HG03521 (cell line): ENCODE results near the gene HDAC4.

Experiments used
- ATAC-seq: cut with Tn5 transposase; IDR thresholded peaks from one replicate; pipeline ENCODE4 v1.9.1; 2021; ENCODE audit warnings: mild to moderate bottlenecking, moderate library complexity; ENCODE audit not compliant: unreplicated experiment

HDAC4 gene

DNA sequence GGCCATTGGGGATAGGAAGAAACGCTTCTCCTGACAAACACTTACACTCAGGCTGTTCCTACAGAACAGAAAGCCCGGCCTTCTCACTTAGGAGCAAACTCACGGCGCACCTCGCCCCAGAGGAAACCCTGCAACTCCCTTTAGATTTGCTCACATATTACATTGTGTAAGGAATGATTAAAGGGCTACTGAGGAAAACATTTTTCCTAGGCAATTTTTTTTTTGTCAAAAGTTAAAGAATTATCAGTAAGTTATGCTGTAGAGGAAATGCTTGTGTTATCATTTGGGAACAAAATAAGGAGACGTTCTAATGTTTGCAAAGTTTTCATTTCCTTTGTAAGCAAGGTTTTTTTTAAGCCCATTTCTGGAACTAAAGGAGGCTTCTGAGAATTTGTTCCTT lies 264.1 kb downstream of the HDAC4 start:
- ATAC-seq: no peak

DNA sequence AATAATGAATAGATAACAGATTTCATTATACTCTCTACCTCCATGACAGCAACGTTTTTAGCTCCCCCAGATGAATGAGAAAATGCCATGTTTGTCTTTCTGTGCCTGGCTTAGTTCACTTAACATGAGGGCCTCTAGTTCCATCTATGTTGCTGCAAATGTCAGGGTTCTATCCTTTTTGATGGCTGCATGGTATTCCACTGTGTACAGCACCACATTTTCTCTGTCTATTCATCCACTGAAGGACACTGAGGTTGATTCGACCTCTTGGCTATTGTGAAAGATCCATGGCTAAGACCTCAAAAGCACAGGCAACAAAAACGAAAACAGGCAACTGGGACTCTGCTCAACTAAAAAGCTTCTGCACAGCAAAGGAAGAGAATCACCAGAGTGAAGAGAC lies 264.6 kb downstream of the HDAC4 start:
- no peak for ATAC-seq

DNA sequence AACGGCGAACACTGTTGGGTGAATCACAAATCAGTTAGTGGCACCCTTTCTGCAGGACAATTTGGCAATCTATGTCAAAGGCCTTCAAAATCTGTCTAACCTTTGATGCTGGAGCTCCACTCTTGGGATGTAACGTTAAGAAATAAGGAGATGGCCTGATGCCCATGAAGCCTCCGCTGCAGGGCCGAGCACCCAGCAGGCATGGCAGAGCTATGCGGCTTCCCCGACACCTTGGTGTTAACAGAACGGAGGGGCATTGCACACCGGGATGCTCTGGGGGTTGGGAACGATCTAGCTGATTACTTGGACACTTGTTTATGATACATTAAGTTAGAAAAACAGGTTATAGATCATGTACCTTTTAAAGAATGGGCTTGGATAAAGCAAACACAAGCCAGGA lies 265.3 kb downstream of the HDAC4 start:
- ATAC-seq: no peak

DNA sequence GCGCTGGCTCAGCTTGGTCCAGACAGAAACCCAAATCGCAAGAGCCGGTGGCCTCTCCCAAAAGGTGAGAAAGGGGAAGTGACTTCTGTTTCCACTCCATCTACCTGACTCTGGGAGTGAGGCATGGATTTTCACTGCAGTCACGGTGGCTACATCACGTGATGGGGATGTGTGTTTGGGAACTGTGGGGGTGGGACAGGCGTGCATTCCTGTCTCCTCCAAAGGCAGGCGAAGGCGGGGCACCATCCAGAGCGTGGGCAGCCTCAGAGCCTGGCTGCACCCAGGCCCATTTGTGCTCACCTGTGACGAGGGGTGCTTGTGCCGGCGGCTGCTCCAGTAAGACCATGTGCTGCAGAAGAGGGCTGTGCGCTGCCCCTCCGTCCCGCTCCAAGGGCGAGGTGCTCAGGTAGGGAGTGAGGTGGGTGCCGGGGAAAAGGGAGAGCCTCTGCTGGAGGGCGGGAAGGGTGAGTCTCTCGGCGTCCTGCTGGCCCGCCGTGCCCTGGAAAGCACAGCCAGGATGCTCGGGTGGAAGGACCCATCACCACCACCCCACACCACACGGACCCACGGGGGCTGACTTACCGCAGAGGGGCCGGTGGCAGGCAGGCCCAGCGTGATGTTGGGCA lies 266.8 kb downstream of the HDAC4 start:
- no peak for ATAC-seq

DNA sequence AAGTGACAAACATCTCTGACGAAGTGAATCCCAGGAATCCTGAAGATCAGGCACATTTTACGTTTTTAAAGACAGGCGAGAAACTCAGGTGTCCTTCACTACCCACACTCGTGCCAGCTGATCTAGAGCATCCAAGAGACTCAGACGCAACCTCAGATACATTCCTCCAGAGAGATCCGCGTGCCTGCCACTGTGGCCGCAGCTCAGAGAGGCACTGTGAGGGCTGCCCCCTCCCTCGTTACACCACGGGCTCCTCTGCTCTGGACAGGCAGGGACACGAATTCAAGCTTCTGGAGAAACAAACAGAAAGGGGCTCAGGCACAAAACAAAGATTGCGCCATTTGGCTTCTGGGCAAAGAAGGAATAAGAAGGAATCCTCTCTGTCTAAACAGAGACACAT lies 268.0 kb downstream of the HDAC4 start:
- ATAC-seq: no peak

DNA sequence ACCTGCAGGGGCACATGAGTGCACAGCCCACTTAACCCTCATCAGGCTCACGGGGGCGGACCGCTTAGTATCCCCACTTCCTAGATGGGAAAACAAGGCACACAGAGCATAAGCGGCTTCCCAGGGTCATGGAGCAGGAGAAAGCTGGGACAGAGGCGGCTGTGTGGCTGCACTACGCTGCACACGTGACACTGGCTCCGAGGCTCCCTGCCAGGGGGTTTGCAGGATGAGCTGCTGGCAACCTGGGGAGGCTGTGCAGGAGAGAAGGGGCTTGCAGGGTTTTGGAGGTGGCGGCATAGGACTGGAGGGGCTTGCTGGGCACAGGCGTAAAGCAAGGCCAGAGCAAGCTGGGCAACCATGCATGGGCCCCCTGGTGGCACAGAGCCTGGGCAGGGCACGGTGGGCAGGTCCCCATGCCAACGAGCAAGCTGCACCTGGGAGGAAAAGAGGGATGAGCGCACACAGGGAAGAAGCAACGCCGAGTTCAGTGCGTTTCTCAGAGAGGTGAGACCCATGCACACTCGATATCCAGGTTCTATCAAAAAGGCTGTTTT lies 268.6 kb downstream of the HDAC4 start:
- no peak for ATAC-seq

DNA sequence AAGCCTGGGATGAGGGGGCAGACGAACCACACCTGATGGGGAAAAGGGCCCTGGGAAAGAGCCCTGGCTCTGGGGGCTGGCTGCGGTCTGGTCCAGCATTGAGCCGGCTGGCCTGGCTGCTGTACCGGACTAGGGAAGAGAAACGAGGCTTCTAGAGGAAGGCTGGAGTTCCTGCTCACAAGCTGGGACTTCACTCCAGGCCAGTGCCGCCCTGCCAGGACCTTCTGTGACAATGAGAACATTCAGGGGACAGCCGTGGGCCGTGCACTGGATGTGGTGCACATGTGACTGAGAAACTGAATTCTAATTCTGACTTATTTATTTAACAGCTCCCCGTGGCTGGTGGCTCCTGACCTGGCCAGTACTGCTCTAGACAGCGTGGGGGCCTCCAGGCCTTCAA lies 269.3 kb downstream of the HDAC4 start:
- ATAC-seq: no peak

DNA sequence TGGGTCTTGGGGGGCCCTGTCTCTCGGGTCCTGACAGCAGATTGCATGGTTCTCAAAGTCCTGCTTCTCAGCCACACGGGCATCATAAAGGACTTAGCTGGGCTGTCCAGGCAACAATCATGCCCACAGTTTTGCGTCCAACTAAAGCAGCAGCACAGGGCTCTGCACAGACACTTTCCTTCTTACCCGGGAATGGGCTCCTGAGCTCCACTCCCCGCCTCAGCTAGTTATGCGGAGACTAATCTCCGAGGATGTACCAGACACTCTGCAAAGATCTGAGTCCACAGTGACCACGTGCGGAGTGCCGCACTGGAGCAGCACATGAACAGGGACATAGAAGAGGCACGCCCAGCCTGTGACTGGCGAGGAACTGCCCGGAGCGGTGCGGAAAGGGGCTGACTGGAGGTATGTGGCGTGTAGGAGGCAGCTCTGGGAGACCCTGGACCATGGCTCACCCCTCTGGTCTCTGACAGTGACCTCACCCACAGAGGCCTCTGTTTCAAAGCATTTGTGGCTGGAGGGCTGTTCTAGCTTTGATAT lies 270.0 kb downstream of the HDAC4 start:
- no peak for ATAC-seq

DNA sequence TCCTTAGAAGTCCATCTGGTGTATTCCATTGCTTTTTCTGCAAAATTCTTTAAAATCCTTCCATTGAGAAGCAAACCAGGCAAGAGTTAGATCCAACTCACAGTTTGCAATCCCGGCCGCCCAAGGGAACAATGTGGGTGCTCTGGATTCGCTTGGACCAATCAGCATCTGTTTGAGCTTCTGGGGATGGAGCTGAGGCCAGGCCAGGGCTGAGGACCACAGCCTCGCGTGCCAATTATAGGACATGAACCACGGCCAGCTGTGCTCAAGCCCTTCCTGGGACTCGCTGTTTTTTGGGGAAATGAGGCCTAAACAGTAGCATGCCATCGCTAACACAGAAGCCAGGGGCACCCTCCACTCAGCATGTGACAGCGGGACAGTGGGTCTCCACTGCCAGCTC lies 270.8 kb downstream of the HDAC4 start:
- ATAC-seq: no peak

DNA sequence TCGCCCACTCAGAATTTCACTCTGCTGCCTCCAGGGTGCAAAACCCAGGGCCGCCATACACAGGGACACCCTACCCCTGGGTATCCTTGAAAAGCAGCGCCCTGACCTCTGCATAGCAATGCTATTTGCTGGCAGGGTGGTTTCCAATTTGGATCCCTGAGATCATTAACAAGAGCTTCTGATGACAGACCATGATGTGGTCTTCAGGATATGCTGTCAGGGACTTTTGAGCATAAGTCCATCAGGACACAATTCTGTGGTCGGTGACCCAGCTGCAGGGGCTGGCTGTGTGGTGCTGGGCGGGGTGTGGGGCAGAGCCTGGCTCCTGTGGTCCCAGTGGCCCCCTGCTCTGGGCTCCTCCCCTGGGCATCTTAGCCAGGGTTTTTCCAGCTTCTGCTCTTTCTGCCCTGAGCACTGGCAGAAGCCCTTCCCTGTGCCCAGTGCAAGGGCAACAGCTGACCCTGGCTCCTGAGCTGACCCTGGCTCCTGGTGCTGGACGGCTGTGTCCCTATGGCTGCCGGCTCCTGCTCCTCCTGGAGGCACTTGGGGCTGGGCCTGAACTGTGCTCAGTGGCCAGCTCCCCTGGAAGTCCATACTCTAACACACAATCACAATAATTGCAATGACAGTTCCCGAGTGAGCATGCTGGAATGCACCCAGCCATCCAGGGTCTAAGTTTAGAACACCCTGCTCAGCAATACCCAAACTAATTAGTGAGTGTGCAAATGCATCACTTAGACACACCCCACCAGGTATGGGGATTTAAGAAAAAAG lies 271.5 kb downstream of the HDAC4 start:
- no peak for ATAC-seq

DNA sequence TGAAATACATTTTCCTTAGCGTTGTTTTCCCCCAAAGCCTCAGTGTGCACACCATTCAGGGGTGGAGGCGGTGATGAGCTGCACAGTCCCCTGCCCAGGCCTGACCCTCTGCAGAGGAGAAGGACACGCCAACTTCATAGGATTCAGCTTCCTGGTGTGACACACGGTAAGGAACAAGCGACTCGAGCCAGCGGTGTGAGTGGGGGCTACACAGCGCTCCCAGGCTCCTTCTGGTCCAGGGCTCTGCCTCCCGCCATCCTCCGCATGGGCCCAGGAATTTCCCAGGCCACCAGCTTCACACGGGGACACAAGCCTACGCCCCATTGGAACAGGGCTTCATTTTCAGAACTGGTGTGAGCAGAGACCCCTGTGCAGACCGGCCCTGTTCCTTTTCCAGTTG lies 272.1 kb downstream of the HDAC4 start:
- no peak for ATAC-seq

DNA sequence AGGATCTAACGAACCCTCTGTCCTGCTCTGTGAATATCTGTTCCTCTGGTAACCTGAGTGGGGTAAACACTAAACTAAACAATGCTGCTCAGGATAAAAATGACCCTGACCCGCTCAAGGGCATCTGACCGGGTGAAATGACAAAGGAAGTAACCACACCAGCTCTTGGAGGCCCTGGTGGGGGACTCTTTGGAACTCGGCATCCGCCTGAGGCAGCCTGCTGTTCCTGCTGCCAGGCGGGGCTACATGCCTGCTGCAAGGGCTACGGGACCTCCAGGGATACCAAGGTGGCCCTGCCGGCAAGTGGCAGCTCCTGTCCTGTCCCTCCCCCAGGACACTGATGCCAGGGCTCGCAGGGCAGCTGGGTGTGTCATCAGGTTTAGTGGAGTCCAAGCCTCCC lies 273.3 kb downstream of the HDAC4 start:
- ATAC-seq: no peak

DNA sequence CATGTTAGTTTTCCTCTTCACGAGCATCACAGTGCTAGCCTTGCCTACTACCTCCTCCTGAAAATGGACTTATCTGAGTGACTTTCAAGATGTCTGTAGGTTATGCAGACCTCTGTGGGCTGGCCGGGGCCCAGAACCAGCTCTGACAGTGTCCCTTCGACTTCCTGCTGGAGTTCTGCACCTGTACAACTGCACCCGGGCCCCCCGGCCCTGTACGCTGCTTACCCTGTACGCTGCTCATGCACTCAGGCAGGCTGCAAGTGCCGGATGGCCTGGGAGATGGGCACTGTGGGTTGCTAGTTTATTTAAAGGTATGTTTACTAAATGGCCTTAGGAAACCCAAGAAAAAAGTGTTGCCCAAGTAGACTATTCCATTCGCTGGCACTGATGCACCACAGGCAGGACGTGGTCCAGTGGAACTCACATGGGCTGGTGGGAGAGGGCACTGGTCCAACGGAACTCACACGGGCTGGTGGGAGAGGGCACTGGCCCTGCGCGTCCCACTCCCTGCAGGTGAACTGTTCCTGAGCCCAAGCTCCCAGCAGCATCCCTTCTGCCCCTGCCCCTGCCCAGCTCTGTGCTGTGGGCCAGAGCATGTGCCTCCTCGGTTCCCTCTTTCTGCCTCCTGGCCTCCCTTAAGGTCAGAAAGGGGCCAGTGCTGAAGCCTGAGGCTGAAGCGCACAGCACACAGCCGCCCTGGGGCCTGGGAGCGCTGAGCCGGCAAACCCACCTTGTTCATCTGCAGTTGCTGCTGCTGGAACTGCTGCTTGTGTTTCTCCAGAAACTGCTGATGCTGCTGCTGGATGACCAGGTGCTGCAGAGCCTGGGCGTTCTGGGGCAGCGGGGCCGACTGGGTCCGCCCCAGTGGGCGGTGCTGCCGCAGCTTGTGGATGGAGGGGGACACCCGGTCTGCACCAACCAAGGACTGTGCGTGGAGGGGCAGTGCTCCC lies 274.8 kb downstream of the HDAC4 start:
- no peak for ATAC-seq

DNA sequence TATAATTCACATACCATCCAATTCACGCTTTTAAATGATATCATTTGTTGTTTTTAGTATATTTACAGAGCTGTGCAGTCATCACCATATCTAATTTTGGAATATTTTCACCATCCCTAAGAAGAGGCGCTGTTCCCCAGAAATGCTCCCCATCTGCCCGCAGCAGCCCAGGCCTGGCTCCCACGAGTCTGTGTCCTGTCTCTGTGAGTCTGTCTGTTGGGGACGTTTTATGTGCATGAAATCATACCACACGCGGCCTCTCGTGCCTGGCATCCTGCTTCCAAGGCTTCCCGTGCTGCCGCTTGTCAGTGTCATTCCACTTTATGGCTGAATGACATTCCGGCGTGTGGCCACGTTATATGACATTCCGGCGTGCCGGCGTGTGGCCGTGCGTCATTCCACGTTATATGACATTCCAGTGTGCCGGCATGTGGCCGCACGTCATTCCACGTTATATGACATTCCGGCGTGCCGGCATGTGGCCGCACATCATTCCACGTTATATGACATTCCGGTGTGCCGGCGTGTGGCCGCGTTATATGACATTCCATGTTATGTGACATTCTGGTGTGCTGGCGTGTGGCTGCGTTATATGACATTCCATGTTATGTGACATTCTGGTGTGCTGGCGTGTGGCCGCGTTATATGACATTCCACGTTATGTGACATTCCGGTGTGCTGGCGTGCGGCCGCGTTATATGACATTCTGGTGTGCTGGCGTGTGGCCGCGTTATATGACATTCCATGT lies 276.5 kb downstream of the HDAC4 start:
- no peak for ATAC-seq

DNA sequence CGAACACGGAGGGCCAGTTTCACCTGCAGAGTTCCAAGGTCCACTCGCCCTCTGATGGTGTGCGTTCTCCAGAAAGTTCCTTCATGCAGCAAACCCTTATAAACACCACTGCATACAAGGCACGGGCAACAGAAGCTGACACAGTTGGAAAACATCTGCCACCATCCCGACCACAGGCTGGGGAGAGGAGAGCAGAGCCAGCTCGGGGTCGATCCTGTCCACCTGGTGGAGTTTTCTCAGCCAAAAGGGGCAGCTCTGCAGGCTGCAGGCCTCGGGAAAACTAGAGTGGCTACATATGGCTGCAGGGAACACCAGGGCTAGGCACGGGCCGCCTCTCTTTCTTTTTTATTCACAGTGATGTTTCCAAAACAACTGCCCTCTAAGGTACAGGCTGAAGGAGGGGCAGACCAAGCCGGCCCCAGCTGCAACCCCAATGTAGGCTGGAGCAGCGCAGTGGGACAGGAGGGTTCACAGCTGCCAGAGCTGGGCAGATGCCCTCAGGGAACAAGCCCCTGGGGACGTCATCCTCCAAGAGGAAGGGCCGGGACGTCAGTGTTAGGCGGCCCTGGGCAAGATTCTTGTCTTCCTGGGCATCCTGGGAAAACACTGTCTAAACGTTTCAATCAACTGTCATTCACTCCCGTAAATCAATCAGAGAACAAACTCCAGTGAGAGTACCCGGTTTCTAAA lies 278.3 kb downstream of the HDAC4 start:
- no peak for ATAC-seq

DNA sequence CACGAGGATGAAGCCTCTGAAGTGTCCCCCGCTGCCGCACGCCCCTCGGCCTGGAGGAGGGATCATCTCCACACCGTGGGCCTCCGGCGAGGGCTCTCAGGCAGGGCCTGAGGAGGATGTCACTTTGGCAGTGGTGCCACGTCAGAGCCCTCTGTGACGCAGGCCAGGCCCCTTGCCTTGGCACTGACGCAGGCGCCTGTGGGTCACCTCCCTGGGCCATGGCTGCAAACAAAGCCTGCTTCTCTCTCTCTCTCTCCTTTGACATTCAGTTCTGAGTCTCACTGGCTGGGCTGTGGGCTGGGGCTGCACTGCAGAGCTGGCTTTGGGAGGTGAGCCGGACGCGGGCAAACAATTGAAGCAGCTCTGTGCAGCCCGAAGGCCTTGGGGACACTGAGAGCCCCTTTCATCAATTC lies 279.2 kb downstream of the HDAC4 start:
- no peak for ATAC-seq

DNA sequence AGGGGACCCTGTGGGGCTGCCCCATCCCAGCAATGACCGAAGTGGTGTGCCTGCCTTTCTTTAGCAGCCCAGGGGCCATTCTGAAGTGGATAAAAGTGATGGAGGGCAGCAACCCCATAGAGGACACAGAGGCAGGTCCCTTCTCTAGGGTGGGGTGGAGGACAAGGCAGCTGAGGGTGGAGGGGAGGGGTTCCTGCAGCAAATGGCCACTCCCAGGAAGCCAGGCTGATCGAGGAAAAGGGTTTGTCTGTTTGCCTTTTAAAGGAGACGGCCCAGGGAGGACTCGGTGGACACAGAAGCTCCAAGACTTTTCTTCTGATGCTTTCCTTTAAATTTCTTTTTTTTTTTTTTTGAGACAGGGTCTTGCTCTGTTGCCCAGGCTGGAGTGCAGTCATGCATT lies 280.2 kb downstream of the HDAC4 start:
- no peak for ATAC-seq

DNA sequence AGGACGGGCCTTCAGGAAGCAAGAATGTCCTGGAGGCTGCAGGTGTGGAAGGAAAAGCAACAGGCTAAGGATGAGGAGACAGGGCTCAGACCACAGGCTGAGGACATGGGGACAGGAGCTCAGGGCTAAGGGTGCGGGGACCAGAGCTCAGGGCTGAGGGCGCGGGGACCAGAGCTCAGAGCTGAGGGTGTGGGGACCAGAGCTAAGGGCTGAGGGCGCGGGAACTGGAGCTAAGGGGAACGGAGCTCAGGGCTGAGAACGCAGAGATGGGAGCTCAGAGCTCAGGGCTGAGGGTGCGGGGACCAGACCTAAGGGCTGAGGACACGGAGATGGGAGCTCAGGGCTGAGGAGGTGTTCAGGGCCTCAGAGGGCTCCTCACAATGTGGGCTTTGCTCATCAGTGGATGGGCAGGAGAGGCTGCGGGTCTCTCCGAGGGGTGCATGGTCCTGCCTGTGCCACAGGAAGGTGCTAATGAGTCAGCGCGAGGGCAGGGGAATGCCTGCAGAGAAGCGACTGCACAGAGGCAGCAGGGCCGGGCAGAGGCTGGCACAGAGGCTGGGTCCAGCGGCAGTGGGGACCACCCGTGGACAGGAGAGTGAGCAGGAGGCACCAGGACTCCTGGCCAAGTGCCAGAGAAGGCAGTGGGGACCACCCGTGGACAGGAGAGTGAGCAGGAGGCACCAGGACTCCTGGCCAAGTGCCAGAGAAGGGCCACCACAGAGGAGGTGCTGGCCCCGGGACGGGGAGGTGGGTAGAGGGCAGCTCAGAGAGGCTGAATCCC lies 281.3 kb downstream of the HDAC4 start:
- ATAC-seq: no peak

DNA sequence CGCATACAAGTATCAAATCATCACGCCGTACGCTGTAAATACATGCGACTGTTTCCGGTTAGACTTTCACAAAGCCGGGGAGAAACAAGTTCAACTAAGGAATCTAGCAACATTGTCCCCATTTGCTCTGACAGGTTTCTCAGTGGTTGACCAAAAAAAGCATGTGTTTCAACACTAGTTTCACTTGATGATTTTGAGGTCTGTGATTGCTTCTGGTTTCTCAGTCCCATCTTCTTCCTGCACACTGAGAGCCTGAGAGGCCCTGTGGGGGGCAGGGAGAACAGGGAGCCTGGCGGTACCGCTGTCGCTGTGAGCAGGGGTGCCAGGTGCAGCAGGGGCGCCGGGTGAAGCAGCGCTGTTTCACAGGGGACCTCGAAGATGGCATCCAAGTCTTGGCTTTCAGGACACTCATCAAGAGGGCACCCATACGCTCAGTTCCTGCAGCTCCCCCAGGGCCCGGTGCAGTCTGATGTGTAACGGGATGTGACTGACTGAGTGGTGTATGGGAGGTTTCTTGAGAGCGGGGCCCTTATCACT lies 282.1 kb downstream of the HDAC4 start:
- no peak for ATAC-seq
